ENCODE data around the gene NPB. TPM values are rescaled to one million over a fixed set of nuclear protein-coding genes. Genes with fewer than 3 reads are reported as not detected.

The NPB gene
- total and polyA plus RNA-seq, 2 of the 8 experiments (the other 6 are each of a cell fraction or from before 2014, with no cell fraction given), result 1.5 to 2.5 TPM

DNA sequence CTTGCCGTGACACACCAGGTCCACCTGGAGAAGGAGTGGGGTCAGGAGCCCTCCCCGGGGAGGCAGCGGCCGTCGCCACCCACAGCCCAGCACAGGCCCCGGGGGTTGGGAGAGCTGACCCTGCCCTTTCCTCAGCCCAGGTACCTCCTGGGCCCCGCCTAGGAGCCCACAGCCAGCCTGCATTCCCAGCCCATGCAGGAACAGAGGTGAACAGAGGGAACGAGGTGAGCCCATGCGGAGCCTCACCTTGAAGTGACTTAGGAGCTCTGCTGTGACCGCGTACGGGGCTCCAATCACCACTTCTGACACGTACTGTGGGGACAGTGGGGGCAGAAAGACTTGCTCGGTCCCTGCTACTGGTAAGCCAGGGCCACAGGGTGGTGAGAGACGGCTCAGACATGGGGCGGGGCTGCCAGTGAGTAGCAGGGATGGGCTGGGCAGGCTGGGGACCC, 3.4 kb downstream of the NPB start:
- H3K4ac ChIP-seq (replicated peaks; ENCODE audit: insufficient read length, low read depth, low read length), result no peak overlapping the region
- DNase-seq (ENCODE audit: low read depth in 1 of 2, low spot score in 2 of 2), result no peak
- H2BK20ac ChIP-seq (ENCODE audit: low read length), result no peak overlapping the region
- no peak for FAIRE-seq
- no peak overlapping the region for H3K4me3 ChIP-seq (ENCODE audit: extremely low read depth in 1 of 4, insufficient read depth in 2 of 4, low read depth in 3 of 4, low read length in 4 of 4)
- H2AK5ac ChIP-seq (ENCODE audit: low read depth, low read length), result no peak overlapping the region
- no peak for TF ChIP-seq JUND (IDR thresholded peaks at IDR 0.05; ENCODE audit: low read length)
- no peak for TF ChIP-seq CREB1 (IDR thresholded peaks at IDR 0.05)
- TF ChIP-seq SUZ12 (IDR thresholded peaks at IDR 0.05; ENCODE audit: low read length), result no peak
- TF ChIP-seq EGR1 (IDR thresholded peaks at IDR 0.05; ENCODE audit: borderline replicate concordance, low read depth, low read length), result no peak
- no peak for TF ChIP-seq RXRA (IDR thresholded peaks at IDR 0.05; ENCODE audit: insufficient read depth, low read depth, low read length)
- TF ChIP-seq HDAC2 (IDR thresholded peaks at IDR 0.05; ENCODE audit: borderline replicate concordance in 1 of 2, low read depth in 2 of 2, low read length in 2 of 2), result no peak
- TF ChIP-seq SP2 (IDR thresholded peaks at IDR 0.05; ENCODE audit: low read length), result no peak
- H3K9me3 ChIP-seq (ENCODE audit: insufficient read depth in 2 of 2, low read depth in 1 of 2, low read length in 1 of 2), result no peaks in the 10 kb centered on the region
- H3K23ac ChIP-seq (ENCODE audit: insufficient read length), result no peak overlapping the region
- no peak overlapping the region for H2BK15ac ChIP-seq (ENCODE audit: low read length)
- H3K56ac ChIP-seq (replicated peaks; ENCODE audit: insufficient read length, low read depth, low read length), result no peak overlapping the region
- no peak overlapping the region for H2BK5ac ChIP-seq (ENCODE audit: low read depth, low read length)
- no peaks in the 10 kb centered on the region; a peak in 3 of 8 replicates for H3K36me3 ChIP-seq (ENCODE audit: control insufficient read depth in 2 of 4, insufficient read depth in 4 of 4, low read length in 3 of 4)
- H4K20me1 ChIP-seq (replicated peaks in 1 of 2; ENCODE audit: control insufficient read depth in 1 of 2, insufficient read depth in 2 of 2, low read length in 2 of 2), result peaks cover 5 to 19% of the 10 kb centered on the region in 2 experiments
- H3K4me1 ChIP-seq (replicated peaks in 1 of 4; ENCODE audit: control insufficient read depth in 3 of 4, insufficient read depth in 4 of 4, low read length in 3 of 4), result peaks cover 0 to 14% (median 8%) of the 10 kb centered on the region in 4 experiments; a peak in 4 of 7 replicates
- 87% methylated on average over 14 of the region's 16 CpGs; no CpG with 5 or more reads in 1 of the 2 experiments for WGBS, 2 experiments (ENCODE audit: extremely low coverage in 1 of 2, insufficient coverage in 1 of 2, insufficient read length in 1 of 2, insufficient replicate concordance in 2 of 2, low coverage in 1 of 2, low lambda C conversion rate in 2 of 2, missing lambda C conversion rate in 1 of 2)
- no peak overlapping the region for H2BK12ac ChIP-seq (ENCODE audit: low read depth, low read length)
- peaks cover 2% of the 10 kb centered on the region; the same call in 1 of the 2 replicates for H3K79me1 ChIP-seq (ENCODE audit: low read depth, low read length)
- no peak overlapping the region; the same call in 1 of the 2 replicates for H4K8ac ChIP-seq (ENCODE audit: extremely low read depth, insufficient read depth, low read length)
- H3K18ac ChIP-seq (ENCODE audit: extremely low read depth, low read length), result no peak overlapping the region
- H3K14ac ChIP-seq (ENCODE audit: insufficient read length), result no peak overlapping the region
- no peak overlapping the region for H4K91ac ChIP-seq (replicated peaks; ENCODE audit: insufficient read length, low read length)
- H4K5ac ChIP-seq (ENCODE audit: insufficient read length, low read depth, low read length), result no peak overlapping the region
- no peak overlapping the region for H3K4me2 ChIP-seq (ENCODE audit: insufficient read depth in 1 of 2, low read depth in 2 of 2, low read length in 2 of 2)
- H3K23me2 ChIP-seq (ENCODE audit: low read depth, low read length), result peaks cover 9% of the 10 kb centered on the region; the same call in 1 of the 2 replicates
- no peak overlapping the region for H2BK120ac ChIP-seq (replicated peaks; ENCODE audit: low read depth, low read length)
- no peak overlapping the region for H2AFZ ChIP-seq (ENCODE audit: low read length)
- no peak overlapping the region for H3K9ac ChIP-seq (replicated peaks in 1 of 4; ENCODE audit: extremely low read depth in 1 of 4, low read depth in 3 of 4, low read length in 3 of 4)
- no peaks in the 10 kb centered on the region for H3K79me2 ChIP-seq (ENCODE audit: control insufficient read depth in 1 of 2, insufficient read depth in 2 of 2, low read length in 2 of 2)
- no peak overlapping the region for H3K27ac ChIP-seq (ENCODE audit: low read depth, low read length)
- POLR2A ChIA-PET (ENCODE audit: partially characterized antibody), result interaction anchor here (0.7 to 2.0 kb wide), 7 partner anchors 9 to 115 kb away, joined by 3 to 11 read pairs (median 3); partner anchors contain the start of gene ANAPC11
- peaks cover 0 to 27% (median 16%) of the 10 kb centered on the region in 4 experiments; a peak in 5 of 7 replicates for H3K27me3 ChIP-seq (replicated peaks in 1 of 4; ENCODE audit: control insufficient read depth in 3 of 4, extremely low read depth in 1 of 4, insufficient read depth in 3 of 4, low read length in 3 of 4)
- CTCF ChIA-PET (ENCODE audit: partially characterized antibody), result interaction anchor here (0.6 to 0.8 kb wide), 2 partner anchors 36 to 164 kb away, joined by 3 read pairs; no protein-coding TSS in a partner anchor
